ENCODE data around the gene NHLH2.

NHLH2 gene

GRCh38 chr1:115867216-115867615 is 26.3 kb upstream of the NHLH2 start:
- no CpG with 5 or more reads among the region's 1 CpG for WGBS (ENCODE audit: extremely low coverage, insufficient coverage, low lambda C conversion rate)
- Histone ChIP-seq H4K5ac (ENCODE audit: low read length) (no peak overlapping the region), H3K27me3 (ENCODE audit: insufficient read depth, low read length, poor library complexity) (no peaks in the 10 kb centered on the region), H3K4me3 (ENCODE audit: low read length) (no peak overlapping the region), H3K4me2 (ENCODE audit: low read length) (no peak overlapping the region), H2BK120ac (ENCODE audit: low read depth, low read length) (no peak overlapping the region), H3K27ac (ENCODE audit: low read depth, low read length) (no peak overlapping the region), H2AK5ac (ENCODE audit: low read length) (no peak overlapping the region), H3K4me1 (ENCODE audit: control insufficient read depth, low read depth, low read length) (no peaks in the 10 kb centered on the region), H4K8ac (ENCODE audit: low read depth, low read length) (no peak overlapping the region), H2BK15ac (replicated peaks; ENCODE audit: low read depth) (no peak overlapping the region), H2BK5ac (ENCODE audit: low read length) (no peak overlapping the region), H3K79me1 (ENCODE audit: low read length) (no peaks in the 10 kb centered on the region), H3K23ac (ENCODE audit: low read length) (no peak overlapping the region), H3K36me3 (ENCODE audit: control insufficient read depth, insufficient read depth, low read length) (no peaks in the 10 kb centered on the region), H3K9ac (ENCODE audit: low read length) (no peak overlapping the region), H3K56ac (ENCODE audit: low read length) (no peak overlapping the region), H3K4ac (ENCODE audit: low read depth, low read length) (no peak overlapping the region), H3K18ac (ENCODE audit: low read length) (no peak overlapping the region), H3K79me2 (ENCODE audit: control insufficient read depth, insufficient read depth, low read length) (no peaks in the 10 kb centered on the region)
- no peak for DNase-seq

DNA sequence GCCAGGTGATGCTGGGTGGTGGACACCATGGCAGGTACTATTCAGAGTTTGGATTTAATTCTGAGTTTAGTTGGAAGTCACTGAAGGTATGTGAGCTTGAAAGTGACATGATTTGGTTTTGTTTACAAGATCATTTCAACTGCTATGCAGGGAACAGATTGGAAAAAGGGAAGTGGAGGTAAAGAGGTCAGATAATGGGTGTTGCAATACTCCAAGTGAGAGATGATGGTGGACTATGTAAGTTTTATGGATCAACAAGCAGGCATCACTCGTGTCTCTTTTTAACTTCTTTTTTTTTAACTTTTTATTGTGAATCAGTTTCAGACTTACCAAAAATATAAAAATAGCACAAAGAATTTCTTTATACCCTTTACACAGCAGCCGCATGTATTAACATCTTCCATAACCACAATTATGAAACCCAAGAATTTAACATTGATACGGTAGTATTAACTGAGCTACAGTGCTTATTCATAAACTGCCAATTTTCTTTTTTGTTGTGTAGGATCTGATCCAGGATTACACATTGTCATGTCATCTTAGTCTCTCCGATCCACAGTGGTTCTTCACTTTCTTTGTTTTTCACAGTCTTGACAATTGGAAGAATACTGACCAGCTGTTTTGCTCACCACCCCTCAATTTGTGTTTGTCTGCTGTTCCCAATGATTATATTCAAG is 24.9 kb upstream of the NHLH2 start:
- Histone ChIP-seq H3K4me2 (ENCODE audit: low read length) (no peak overlapping the region), H3K23ac (ENCODE audit: low read length) (no peak overlapping the region), H3K36me3 (ENCODE audit: control insufficient read depth, insufficient read depth, low read length) (no peaks in the 10 kb centered on the region), H3K27me3 (ENCODE audit: insufficient read depth, low read length, poor library complexity) (no peaks in the 10 kb centered on the region), H2AK5ac (ENCODE audit: low read length) (no peak overlapping the region), H3K56ac (ENCODE audit: low read length) (no peak overlapping the region), H3K9ac (ENCODE audit: low read length) (no peak overlapping the region), H3K4me1 (ENCODE audit: control insufficient read depth, low read depth, low read length) (no peaks in the 10 kb centered on the region), H2BK5ac (ENCODE audit: low read length) (no peak overlapping the region), H3K4ac (ENCODE audit: low read depth, low read length) (no peak overlapping the region), H3K4me3 (ENCODE audit: low read length) (no peak overlapping the region), H4K8ac (ENCODE audit: low read depth, low read length) (no peak overlapping the region), H2BK15ac (replicated peaks; ENCODE audit: low read depth) (no peak overlapping the region), H2BK120ac (ENCODE audit: low read depth, low read length) (no peak overlapping the region), H4K5ac (ENCODE audit: low read length) (no peak overlapping the region), H3K27ac (ENCODE audit: low read depth, low read length) (no peak overlapping the region), H3K18ac (ENCODE audit: low read length) (no peak overlapping the region), H3K79me2 (ENCODE audit: control insufficient read depth, insufficient read depth, low read length) (no peaks in the 10 kb centered on the region), H3K79me1 (ENCODE audit: low read length) (no peaks in the 10 kb centered on the region)
- no CpG with 5 or more reads among the region's 4 CpGs for WGBS (ENCODE audit: extremely low coverage, insufficient coverage, low lambda C conversion rate)
- no peak for DNase-seq

GRCh38 chr1:115862403-115862802 is 21.5 kb upstream of the NHLH2 start:
- H3K9ac ChIP-seq (ENCODE audit: low read length), result no peak overlapping the region
- no peak overlapping the region for H3K4me3 ChIP-seq (ENCODE audit: low read length)
- H3K27me3 ChIP-seq (ENCODE audit: insufficient read depth, low read length, poor library complexity), result no peaks in the 10 kb centered on the region
- H3K79me1 ChIP-seq (ENCODE audit: low read length), result no peaks in the 10 kb centered on the region
- no peak overlapping the region for H4K5ac ChIP-seq (ENCODE audit: low read length)
- no peaks in the 10 kb centered on the region for H3K79me2 ChIP-seq (ENCODE audit: control insufficient read depth, insufficient read depth, low read length)
- 100% methylated on average over 1 of the region's 7 CpGs for WGBS (ENCODE audit: extremely low coverage, insufficient coverage, low lambda C conversion rate)
- H3K4me2 ChIP-seq (ENCODE audit: low read length), result no peak overlapping the region
- H3K23ac ChIP-seq (ENCODE audit: low read length), result no peak overlapping the region
- H3K4ac ChIP-seq (ENCODE audit: low read depth, low read length), result no peak overlapping the region
- H2BK120ac ChIP-seq (ENCODE audit: low read depth, low read length), result no peak overlapping the region
- H2AK5ac ChIP-seq (ENCODE audit: low read length), result no peak overlapping the region
- H2BK5ac ChIP-seq (ENCODE audit: low read length), result no peak overlapping the region
- H4K8ac ChIP-seq (ENCODE audit: low read depth, low read length), result no peak overlapping the region
- no peak overlapping the region for H3K56ac ChIP-seq (ENCODE audit: low read length)
- no peak overlapping the region for H3K27ac ChIP-seq (ENCODE audit: low read depth, low read length)
- H3K4me1 ChIP-seq (ENCODE audit: control insufficient read depth, low read depth, low read length), result no peaks in the 10 kb centered on the region
- no peak overlapping the region for H2BK15ac ChIP-seq (replicated peaks; ENCODE audit: low read depth)
- H3K18ac ChIP-seq (ENCODE audit: low read length), result no peak overlapping the region
- DNase-seq, result no peak
- H3K36me3 ChIP-seq (ENCODE audit: control insufficient read depth, insufficient read depth, low read length), result no peaks in the 10 kb centered on the region

DNA sequence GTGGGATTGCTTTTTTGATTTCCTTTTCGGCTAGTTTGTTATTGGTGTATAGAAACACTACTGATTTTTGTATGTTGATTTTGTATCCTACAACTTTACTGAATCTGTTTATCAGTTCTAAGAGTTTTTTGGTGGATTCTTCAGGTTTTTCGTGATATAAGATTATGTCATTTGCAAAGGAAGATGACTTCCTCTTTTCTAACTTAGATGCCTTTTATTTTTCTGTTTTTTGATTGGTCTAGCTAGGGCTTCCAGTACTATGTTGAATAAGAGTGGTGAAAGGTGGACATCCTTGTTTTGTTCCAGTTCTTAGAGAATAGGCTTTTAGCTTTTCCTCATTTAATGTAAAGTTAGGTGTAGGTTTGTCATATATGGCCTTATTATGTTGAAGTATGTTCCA is 13.1 kb upstream of the NHLH2 start:
- H2BK120ac ChIP-seq (ENCODE audit: low read depth, low read length), result no peak overlapping the region
- no peak for DNase-seq
- H4K8ac ChIP-seq (ENCODE audit: low read depth, low read length), result no peak overlapping the region
- H3K27ac ChIP-seq (ENCODE audit: low read depth, low read length), result no peak overlapping the region
- H3K4me3 ChIP-seq (ENCODE audit: low read length), result no peak overlapping the region
- no peaks in the 10 kb centered on the region for H3K36me3 ChIP-seq (ENCODE audit: control insufficient read depth, insufficient read depth, low read length)
- no peaks in the 10 kb centered on the region for H3K79me2 ChIP-seq (ENCODE audit: control insufficient read depth, insufficient read depth, low read length)
- H3K79me1 ChIP-seq (ENCODE audit: low read length), result no peaks in the 10 kb centered on the region
- no peak overlapping the region for H2BK5ac ChIP-seq (ENCODE audit: low read length)
- H3K4me1 ChIP-seq (ENCODE audit: control insufficient read depth, low read depth, low read length), result no peaks in the 10 kb centered on the region
- no peak overlapping the region for H3K23ac ChIP-seq (ENCODE audit: low read length)
- no peak overlapping the region for H2BK15ac ChIP-seq (replicated peaks; ENCODE audit: low read depth)
- H3K4ac ChIP-seq (ENCODE audit: low read depth, low read length), result no peak overlapping the region
- H3K9ac ChIP-seq (ENCODE audit: low read length), result no peak overlapping the region
- H3K18ac ChIP-seq (ENCODE audit: low read length), result no peak overlapping the region
- WGBS (ENCODE audit: extremely low coverage, insufficient coverage, low lambda C conversion rate), result no CpG with 5 or more reads among the region's 2 CpGs
- no peak overlapping the region for H4K5ac ChIP-seq (ENCODE audit: low read length)
- no peaks in the 10 kb centered on the region for H3K27me3 ChIP-seq (ENCODE audit: insufficient read depth, low read length, poor library complexity)
- no peak overlapping the region for H2AK5ac ChIP-seq (ENCODE audit: low read length)
- no peak overlapping the region for H3K4me2 ChIP-seq (ENCODE audit: low read length)
- no peak overlapping the region for H3K56ac ChIP-seq (ENCODE audit: low read length)

- Histone ChIP-seq H3K9ac (ENCODE audit: low read length) (no peak overlapping the region), H2BK15ac (replicated peaks; ENCODE audit: low read depth) (no peak overlapping the region), H3K4me3 (ENCODE audit: low read length) (no peak overlapping the region), H4K8ac (ENCODE audit: low read depth, low read length) (no peak overlapping the region), H4K5ac (ENCODE audit: low read length) (no peak overlapping the region), H3K18ac (ENCODE audit: low read length) (no peak overlapping the region), H3K4ac (ENCODE audit: low read depth, low read length) (no peak overlapping the region), H2AK5ac (ENCODE audit: low read length) (no peak overlapping the region), H3K4me2 (ENCODE audit: low read length) (no peak overlapping the region), H3K79me2 (ENCODE audit: control insufficient read depth, insufficient read depth, low read length) (no peaks in the 10 kb centered on the region), H3K4me1 (ENCODE audit: control insufficient read depth, low read depth, low read length) (no peaks in the 10 kb centered on the region), H2BK5ac (ENCODE audit: low read length) (no peak overlapping the region), H3K56ac (ENCODE audit: low read length) (no peak overlapping the region), H3K27me3 (ENCODE audit: insufficient read depth, low read length, poor library complexity) (no peaks in the 10 kb centered on the region), H3K27ac (ENCODE audit: low read depth, low read length) (no peak overlapping the region), H3K36me3 (ENCODE audit: control insufficient read depth, insufficient read depth, low read length) (no peaks in the 10 kb centered on the region), H3K23ac (ENCODE audit: low read length) (no peak overlapping the region), H3K79me1 (ENCODE audit: low read length) (no peaks in the 10 kb centered on the region), H2BK120ac (ENCODE audit: low read depth, low read length) (no peak overlapping the region)
- WGBS (ENCODE audit: extremely low coverage, insufficient coverage, low lambda C conversion rate), result no CpG with 5 or more reads among the region's 2 CpGs
- DNase-seq, result no peak
Observed at GRCh38 chr1:115850937-115851336, 10.0 kb upstream of the NHLH2 start.

GRCh38 chr1:115847787-115848186 is 6.9 kb upstream of the NHLH2 start:
- Histone ChIP-seq H3K27me3 (ENCODE audit: insufficient read depth, low read length, poor library complexity) (no peaks in the 10 kb centered on the region), H3K18ac (ENCODE audit: low read length) (no peak overlapping the region), H2BK15ac (replicated peaks; ENCODE audit: low read depth) (no peak overlapping the region), H3K27ac (ENCODE audit: low read depth, low read length) (no peak overlapping the region), H3K4me3 (ENCODE audit: low read length) (no peak overlapping the region), H2AK5ac (ENCODE audit: low read length) (no peak overlapping the region), H3K36me3 (ENCODE audit: control insufficient read depth, insufficient read depth, low read length) (no peaks in the 10 kb centered on the region), H3K79me1 (ENCODE audit: low read length) (no peaks in the 10 kb centered on the region), H3K4me1 (ENCODE audit: control insufficient read depth, low read depth, low read length) (no peaks in the 10 kb centered on the region), H3K79me2 (ENCODE audit: control insufficient read depth, insufficient read depth, low read length) (no peaks in the 10 kb centered on the region), H3K4ac (ENCODE audit: low read depth, low read length) (no peak overlapping the region), H3K4me2 (ENCODE audit: low read length) (no peak overlapping the region), H3K9ac (ENCODE audit: low read length) (no peak overlapping the region), H4K5ac (ENCODE audit: low read length) (no peak overlapping the region), H3K23ac (ENCODE audit: low read length) (no peak overlapping the region), H2BK5ac (ENCODE audit: low read length) (no peak overlapping the region), H3K56ac (ENCODE audit: low read length) (no peak overlapping the region), H2BK120ac (ENCODE audit: low read depth, low read length) (no peak overlapping the region), H4K8ac (ENCODE audit: low read depth, low read length) (no peak overlapping the region)
- WGBS (ENCODE audit: extremely low coverage, insufficient coverage, low lambda C conversion rate), result no CpG with 5 or more reads among the region's 1 CpG
- no peak for DNase-seq
